Ishikawa (cell line): ENCODE data around the gene TIPARP.

Source experiments
- CEBPB ChIP-seq: IDR thresholded peaks from 2 replicates; pipeline ENCODE4 v1.6.1; 2012
- CREB1 ChIP-seq: IDR thresholded peaks from 2 replicates; pipeline ENCODE4 v1.6.1; 2012; ENCODE audit warnings: low read depth
- EGR1 ChIP-seq: IDR thresholded peaks from 2 replicates; pipeline ENCODE4 v1.6.1; 2012
- EP300 ChIP-seq: IDR thresholded peaks from 2 replicates; pipeline ENCODE4 v1.6.1; 2012; ENCODE audit warnings: borderline replicate concordance
- FOXM1 ChIP-seq: IDR thresholded peaks from 2 replicates; pipeline ENCODE4 v1.6.1; 2012; ENCODE audit warnings: low read depth, borderline replicate concordance
- MAX ChIP-seq: IDR thresholded peaks from 2 replicates; pipeline ENCODE4 v1.6.1; 2012
- NFIC ChIP-seq: IDR thresholded peaks from 2 replicates; pipeline ENCODE4 v1.6.1; 2012
- RAD21 ChIP-seq: IDR thresholded peaks from 2 replicates; pipeline ENCODE4 v1.6.1; 2012; ENCODE audit warnings: low read depth
- TAF1 ChIP-seq: IDR thresholded peaks from 2 replicates; pipeline ENCODE4 v1.6.1; 2012; ENCODE audit warnings: low read depth, mild to moderate bottlenecking
- TCF12 ChIP-seq: IDR thresholded peaks from 2 replicates; pipeline ENCODE4 v1.6.1; 2012; ENCODE audit warnings: low read depth
- USF1 ChIP-seq: IDR thresholded peaks from 2 replicates; pipeline ENCODE4 v1.6.1; 2012
- YY1 ChIP-seq: IDR thresholded peaks from 2 replicates; pipeline ENCODE4 v1.6.1; 2012; ENCODE audit warnings: low read depth
- ZBTB7A ChIP-seq: IDR thresholded peaks from 2 replicates; pipeline ENCODE4 v1.6.1; 2012; ENCODE audit warnings: low read depth
- TF ChIP-seq, protein P1 (sequence below): IDR thresholded peaks from 2 replicates; pipeline ENCODE4 v1.6.1; 2012; ENCODE audit warnings: low read depth, mild to moderate bottlenecking

GRCh38 chr3:156726456-156726855, 52.1 kb downstream of the TIPARP start:
- TF ChIP-seq CREB1 (no peak), MAX (no peak), RAD21 (no peak), USF1 (no peak), NFIC (no peak), ZBTB7A (no peak), FOXM1 (no peak), EGR1 (no peak), EP300 (no peak), TAF1 (no peak), TCF12 (no peak), CEBPB (no peak), YY1 (no peak)
- TF ChIP-seq, protein P1, sequence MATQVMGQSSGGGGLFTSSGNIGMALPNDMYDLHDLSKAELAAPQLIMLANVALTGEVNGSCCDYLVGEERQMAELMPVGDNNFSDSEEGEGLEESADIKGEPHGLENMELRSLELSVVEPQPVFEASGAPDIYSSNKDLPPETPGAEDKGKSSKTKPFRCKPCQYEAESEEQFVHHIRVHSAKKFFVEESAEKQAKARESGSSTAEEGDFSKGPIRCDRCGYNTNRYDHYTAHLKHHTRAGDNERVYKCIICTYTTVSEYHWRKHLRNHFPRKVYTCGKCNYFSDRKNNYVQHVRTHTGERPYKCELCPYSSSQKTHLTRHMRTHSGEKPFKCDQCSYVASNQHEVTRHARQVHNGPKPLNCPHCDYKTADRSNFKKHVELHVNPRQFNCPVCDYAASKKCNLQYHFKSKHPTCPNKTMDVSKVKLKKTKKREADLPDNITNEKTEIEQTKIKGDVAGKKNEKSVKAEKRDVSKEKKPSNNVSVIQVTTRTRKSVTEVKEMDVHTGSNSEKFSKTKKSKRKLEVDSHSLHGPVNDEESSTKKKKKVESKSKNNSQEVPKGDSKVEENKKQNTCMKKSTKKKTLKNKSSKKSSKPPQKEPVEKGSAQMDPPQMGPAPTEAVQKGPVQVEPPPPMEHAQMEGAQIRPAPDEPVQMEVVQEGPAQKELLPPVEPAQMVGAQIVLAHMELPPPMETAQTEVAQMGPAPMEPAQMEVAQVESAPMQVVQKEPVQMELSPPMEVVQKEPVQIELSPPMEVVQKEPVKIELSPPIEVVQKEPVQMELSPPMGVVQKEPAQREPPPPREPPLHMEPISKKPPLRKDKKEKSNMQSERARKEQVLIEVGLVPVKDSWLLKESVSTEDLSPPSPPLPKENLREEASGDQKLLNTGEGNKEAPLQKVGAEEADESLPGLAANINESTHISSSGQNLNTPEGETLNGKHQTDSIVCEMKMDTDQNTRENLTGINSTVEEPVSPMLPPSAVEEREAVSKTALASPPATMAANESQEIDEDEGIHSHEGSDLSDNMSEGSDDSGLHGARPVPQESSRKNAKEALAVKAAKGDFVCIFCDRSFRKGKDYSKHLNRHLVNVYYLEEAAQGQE: no peak
